Measurements from ENCODE around the gene IGFLR1. TPM values are rescaled to one million over a fixed set of nuclear protein-coding genes. Genes with fewer than 3 reads are reported as not detected.
A peak's percentile ranks its signal among the peaks of the same experiment; 100 is the strongest.

The IGFLR1 gene
- total and polyA plus RNA-seq, 9 of the 15 experiments (the other 6 are each of a cell fraction or from before 2014, with no cell fraction given), result 1.0 to 14.3 (median 4.6) TPM

DNA sequence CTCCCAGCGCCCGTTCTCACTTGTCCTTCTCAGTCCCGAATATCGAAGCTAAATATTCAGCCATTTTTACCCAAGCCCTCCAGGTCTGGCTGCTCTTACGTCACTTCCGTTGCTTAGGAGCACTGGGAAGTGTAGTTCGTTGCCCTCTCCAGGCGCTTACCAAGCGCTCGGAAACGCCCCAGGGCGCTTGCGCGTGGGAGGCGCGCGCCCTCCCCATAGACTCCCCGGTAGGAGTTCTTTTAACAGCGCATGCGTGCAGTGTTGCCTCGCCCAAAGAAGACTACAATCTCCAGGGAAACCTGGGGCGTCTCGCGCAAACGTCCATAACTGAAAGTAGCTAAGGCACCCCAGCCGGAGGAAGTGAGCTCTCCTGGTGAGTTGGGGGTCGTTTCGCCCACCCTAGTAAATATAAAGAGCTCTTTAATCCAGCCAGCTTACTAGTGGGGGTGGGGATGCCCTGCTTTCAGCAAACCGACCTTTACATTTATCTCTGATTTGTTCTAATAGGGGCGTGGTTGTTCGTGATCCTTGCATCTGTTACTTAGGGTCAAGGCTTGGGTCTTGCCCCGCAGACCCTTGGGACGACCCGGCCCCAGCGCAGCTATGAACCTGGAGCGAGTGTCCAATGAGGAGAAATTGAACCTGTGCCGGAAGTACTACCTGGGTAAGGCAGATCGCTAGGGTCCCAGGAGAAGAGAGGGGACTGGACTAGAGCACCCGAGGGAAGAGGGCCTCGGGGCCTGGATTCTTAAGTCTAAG, 3.3 kb upstream of the IGFLR1 start, which contains the start of the genes PSENEN and U2AF1L4 (continued):
- TF ChIP-seq, protein P1, sequence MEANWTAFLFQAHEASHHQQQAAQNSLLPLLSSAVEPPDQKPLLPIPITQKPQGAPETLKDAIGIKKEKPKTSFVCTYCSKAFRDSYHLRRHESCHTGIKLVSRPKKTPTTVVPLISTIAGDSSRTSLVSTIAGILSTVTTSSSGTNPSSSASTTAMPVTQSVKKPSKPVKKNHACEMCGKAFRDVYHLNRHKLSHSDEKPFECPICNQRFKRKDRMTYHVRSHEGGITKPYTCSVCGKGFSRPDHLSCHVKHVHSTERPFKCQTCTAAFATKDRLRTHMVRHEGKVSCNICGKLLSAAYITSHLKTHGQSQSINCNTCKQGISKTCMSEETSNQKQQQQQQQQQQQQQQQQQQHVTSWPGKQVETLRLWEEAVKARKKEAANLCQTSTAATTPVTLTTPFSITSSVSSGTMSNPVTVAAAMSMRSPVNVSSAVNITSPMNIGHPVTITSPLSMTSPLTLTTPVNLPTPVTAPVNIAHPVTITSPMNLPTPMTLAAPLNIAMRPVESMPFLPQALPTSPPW (CRISPR knock-in tag; IDR thresholded peaks at IDR 0.05), result peak; percentile 88
- TF ChIP-seq, protein P2, sequence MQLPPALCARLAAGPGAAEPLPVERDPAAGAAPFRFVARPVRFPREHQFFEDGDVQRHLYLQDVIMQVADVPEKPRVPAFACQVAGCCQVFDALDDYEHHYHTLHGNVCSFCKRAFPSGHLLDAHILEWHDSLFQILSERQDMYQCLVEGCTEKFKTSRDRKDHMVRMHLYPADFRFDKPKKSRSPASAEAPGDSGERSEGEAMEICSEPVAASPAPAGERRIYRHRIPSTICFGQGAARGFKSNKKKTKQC (CRISPR knock-in tag; IDR thresholded peaks at IDR 0.05), result no peak
- TF ChIP-seq NR2C2 (CRISPR knock-in tag; IDR thresholded peaks at IDR 0.05) (no peak), NR2C2 (tag; IDR thresholded peaks at IDR 0.05) (peak; percentile 93), SMAD4 (CRISPR knock-in tag; conservative IDR thresholded peaks at IDR 0.05) (no peak), TAF7 (tag; IDR thresholded peaks at IDR 0.05) (no peak), TRIM24 (IDR thresholded peaks at IDR 0.05) (no peak), KAT7 (CRISPR knock-in tag; IDR thresholded peaks at IDR 0.05; ENCODE audit: borderline replicate concordance) (no peak), GATA2 (CRISPR knock-in tag; IDR thresholded peaks at IDR 0.05) (no peak), RUNX1 (IDR thresholded peaks at IDR 0.05; ENCODE audit: low read depth) (no peak), GATAD2A (IDR thresholded peaks at IDR 0.05) (no peak), ZC3H11A (IDR thresholded peaks at IDR 0.05; ENCODE audit: low read depth, low read length) (no peak), SAP30 (IDR thresholded peaks at IDR 0.05; ENCODE audit: borderline replicate concordance, insufficient read depth, low read depth, low read length, poor library complexity, severe bottlenecking) (peak; percentile 74), YBX1 (IDR thresholded peaks at IDR 0.05) (no peak), CREB1 (IDR thresholded peaks at IDR 0.05) (peak; percentile 78), CREB1 (CRISPR knock-in tag; IDR thresholded peaks at IDR 0.05) (peak; percentile 91), SP1 (CRISPR knock-in tag; IDR thresholded peaks at IDR 0.05) (no peak), RBM39 (optimal IDR thresholded peaks at IDR 0.05; ENCODE audit: low read depth, low read length) (no peak), ZNF764 (CRISPR knock-in tag; IDR thresholded peaks at IDR 0.05; ENCODE audit: low read depth) (no peak), ZNF583 (CRISPR knock-in tag; IDR thresholded peaks at IDR 0.05) (no peak)
- TF ChIP-seq, protein P3, sequence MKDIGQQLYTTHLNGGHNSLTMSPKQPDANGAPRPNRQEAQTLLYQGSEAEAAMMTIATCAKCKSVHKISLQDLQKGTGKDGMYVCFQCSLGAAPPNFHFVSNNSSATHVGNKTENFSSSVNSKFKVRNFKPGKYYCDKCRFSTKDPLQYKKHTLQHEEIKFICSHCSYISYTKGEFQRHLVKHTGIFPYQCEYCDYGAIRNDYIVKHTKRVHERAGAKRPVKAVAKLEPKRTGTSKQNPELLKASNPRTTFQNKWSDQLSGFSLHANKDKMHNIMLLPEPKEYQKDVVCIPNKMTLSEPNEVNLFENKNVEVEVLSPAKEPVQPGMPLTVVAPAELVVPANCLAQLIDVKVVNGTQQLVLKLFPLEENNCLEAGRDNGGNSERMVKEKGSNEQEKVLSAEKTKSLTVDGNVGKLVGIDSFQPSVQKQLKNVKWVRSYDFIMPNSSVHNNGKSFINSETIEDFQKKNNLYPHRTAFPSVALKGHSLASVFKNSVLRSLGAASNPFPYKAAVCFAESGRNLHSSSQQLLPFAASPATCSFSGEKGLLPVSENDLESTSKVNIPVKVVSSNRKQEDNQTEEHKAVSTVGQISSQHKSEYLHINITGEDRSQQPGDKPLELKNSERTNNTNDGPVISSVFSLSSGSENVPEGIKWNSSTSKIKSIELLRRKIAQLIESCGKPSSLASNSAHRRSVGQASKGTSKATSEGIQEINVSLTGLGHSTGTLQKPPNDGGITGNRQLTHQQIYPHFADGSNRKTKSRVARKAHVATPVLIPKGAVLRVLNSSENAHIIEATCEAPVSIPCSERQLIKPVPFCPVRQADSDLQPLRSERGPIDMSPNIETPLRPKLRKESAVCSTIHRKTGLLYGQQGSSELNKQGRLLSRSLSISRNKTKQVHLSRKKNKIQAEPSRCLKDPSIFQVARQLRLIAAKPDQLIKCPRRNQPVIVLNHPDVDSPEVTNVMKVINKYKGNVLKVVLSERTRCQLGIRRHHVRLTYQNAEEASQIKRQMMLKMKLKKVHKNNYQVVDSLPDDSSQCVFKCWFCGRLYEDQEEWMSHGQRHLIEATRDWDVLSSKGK (CRISPR knock-in tag; IDR thresholded peaks at IDR 0.05), result no peak
- TF ChIP-seq, protein P4, sequence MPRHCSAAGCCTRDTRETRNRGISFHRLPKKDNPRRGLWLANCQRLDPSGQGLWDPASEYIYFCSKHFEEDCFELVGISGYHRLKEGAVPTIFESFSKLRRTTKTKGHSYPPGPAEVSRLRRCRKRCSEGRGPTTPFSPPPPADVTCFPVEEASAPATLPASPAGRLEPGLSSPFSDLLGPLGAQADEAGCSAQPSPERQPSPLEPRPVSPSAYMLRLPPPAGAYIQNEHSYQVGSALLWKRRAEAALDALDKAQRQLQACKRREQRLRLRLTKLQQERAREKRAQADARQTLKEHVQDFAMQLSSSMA (CRISPR knock-in tag; IDR thresholded peaks at IDR 0.05), result no peak
- TF ChIP-seq, protein P5, sequence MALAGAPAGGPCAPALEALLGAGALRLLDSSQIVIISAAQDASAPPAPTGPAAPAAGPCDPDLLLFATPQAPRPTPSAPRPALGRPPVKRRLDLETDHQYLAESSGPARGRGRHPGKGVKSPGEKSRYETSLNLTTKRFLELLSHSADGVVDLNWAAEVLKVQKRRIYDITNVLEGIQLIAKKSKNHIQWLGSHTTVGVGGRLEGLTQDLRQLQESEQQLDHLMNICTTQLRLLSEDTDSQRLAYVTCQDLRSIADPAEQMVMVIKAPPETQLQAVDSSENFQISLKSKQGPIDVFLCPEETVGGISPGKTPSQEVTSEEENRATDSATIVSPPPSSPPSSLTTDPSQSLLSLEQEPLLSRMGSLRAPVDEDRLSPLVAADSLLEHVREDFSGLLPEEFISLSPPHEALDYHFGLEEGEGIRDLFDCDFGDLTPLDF (CRISPR knock-in tag; IDR thresholded peaks at IDR 0.05), result no peak
